GM12874 (cell line): ENCODE data around the gene BAIAP2.

ENCODE experiments used
- TF ChIP-seq, protein P1 (sequence below): IDR thresholded peaks from 2 replicates; pipeline ENCODE4 v1.5.1; 2011; ENCODE audit warnings: low read depth, mild to moderate bottlenecking, control low read depth, low read length, moderate library complexity; ENCODE audit not compliant: insufficient read depth

BAIAP2 gene

GRCh38 chr17:81147701-81148100 is 112.8 kb downstream of the BAIAP2 start:
- TF ChIP-seq, protein P1, sequence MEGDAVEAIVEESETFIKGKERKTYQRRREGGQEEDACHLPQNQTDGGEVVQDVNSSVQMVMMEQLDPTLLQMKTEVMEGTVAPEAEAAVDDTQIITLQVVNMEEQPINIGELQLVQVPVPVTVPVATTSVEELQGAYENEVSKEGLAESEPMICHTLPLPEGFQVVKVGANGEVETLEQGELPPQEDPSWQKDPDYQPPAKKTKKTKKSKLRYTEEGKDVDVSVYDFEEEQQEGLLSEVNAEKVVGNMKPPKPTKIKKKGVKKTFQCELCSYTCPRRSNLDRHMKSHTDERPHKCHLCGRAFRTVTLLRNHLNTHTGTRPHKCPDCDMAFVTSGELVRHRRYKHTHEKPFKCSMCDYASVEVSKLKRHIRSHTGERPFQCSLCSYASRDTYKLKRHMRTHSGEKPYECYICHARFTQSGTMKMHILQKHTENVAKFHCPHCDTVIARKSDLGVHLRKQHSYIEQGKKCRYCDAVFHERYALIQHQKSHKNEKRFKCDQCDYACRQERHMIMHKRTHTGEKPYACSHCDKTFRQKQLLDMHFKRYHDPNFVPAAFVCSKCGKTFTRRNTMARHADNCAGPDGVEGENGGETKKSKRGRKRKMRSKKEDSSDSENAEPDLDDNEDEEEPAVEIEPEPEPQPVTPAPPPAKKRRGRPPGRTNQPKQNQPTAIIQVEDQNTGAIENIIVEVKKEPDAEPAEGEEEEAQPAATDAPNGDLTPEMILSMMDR, result no peak

DNA sequence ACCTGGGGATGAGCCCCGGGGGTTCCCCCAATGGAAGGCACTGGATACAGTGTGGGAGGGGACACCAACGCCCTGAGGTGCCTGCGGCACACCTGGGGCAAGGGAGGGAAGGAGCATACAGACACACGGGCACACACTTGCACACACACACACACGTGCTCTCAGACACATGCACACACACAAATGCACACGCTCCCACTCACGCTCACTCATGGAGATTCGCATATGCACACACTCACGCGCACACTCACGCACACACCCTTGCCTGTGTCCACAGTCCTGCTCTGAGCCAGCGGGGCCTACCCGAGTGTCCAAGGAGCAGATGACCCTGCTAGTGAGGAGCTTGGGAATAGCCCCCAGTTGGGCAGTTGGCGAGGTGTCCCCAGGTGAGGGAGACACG is 113.6 kb downstream of the BAIAP2 start:
- TF ChIP-seq, protein P1, result no peak

- TF ChIP-seq, protein P1, result no peak
These were observed 114.1 kb downstream of the BAIAP2 start for GRCh38 chr17:81148986-81149533.

DNA sequence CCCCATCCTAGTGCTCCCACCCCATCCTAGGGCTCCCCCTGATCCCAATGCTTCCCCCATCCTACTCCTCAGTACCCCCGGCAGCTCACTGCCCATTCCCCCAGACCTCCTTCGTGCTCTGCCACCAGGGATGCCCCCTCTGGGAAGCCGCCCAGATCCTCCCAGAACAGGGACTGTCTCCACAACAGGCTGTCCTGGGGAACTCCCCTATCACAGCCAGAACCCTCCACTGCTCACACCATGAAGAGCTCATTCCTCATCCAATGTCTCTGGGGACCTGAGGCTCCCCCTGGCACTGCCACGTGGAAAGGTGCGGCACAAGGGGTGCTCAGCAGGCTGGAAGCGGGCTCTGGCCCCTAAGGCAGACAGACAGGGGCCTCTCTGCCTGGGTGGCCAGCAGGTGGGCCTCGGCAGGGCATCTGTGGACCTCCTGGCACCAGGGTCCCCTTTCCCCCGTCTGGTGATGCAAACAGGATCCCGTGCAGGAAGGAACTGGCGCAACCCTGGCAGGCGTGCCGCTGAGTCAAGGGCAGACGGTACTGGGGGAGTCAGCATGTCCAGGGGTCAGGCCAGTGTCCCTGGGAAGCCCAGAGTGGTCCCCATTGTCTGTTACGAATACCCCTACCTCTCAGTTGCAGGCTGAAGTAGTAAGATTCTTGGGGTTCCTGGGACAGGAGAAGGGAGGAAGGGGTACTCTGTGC is 115.6 kb downstream of the BAIAP2 start:
- TF ChIP-seq, protein P1, result no peak

- TF ChIP-seq, protein P1, result no peak
These were observed 116.3 kb downstream of the BAIAP2 start for GRCh38 chr17:81151278-81151677.

- TF ChIP-seq, protein P1, result no peak
These were observed 117.4 kb downstream of the BAIAP2 start for GRCh38 chr17:81152288-81152828.

GRCh38 chr17:81153340-81153803 is 118.4 kb downstream of the BAIAP2 start:
- TF ChIP-seq, protein P1, result no peak
